IPS-NIHi11 (cell line): Measurements from ENCODE around the gene CAPN13.

Source experiments
- DNase-seq: peaks from one replicate; pipeline ENCODE4 v3.0.0; 2012; ENCODE audit warnings: mixed read lengths, low spot score

CAPN13 gene, protein sequence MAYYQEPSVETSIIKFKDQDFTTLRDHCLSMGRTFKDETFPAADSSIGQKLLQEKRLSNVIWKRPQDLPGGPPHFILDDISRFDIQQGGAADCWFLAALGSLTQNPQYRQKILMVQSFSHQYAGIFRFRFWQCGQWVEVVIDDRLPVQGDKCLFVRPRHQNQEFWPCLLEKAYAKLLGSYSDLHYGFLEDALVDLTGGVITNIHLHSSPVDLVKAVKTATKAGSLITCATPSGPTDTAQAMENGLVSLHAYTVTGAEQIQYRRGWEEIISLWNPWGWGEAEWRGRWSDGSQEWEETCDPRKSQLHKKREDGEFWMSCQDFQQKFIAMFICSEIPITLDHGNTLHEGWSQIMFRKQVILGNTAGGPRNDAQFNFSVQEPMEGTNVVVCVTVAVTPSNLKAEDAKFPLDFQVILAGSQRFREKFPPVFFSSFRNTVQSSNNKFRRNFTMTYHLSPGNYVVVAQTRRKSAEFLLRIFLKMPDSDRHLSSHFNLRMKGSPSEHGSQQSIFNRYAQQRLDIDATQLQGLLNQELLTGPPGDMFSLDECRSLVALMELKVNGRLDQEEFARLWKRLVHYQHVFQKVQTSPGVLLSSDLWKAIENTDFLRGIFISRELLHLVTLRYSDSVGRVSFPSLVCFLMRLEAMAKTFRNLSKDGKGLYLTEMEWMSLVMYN

DNA sequence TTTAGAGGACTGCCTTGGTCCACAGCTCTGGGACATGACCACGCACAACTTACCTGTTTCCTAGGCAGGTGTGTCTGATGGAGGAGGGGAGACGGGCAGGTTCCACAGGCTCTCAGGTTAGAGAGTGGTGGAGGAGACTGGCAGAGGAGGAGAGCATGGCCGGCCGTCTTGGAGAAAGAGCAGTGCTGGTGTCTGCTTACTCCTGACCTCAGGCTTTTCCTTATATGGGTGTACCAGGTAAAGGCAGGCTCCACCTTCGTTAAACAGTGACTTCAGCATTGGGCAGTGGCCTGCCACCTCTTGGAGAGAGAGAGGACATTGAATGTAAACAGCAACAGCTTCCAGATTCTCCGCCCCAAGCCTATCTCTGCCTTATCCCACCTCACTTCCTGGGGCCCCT, at the start of gene CAPN13:
TSS of gene CAPN13 (minus strand) at position 198 of the 400 bp plus-strand sequence. CDS start 20,121 bp downstream, outside the sequence.
- DNase-seq: peak; percentile 75

DNA sequence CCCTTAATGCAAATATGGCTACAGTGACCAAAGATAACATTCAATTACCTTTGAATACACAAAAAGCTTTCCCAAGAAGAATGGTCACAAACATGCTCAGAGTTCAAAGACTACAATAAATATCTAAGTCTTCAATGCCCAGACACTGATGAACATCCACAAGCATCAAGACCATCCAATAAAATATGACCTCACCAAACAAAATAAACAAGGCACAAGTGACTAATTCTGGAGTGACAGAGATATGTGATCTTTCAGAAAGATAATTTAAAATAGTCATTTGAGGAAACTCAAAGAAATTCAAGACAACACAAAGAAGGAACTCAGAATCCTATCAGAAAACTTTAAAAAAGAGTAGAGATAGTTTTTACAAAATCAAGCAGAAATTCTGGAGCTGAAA, 40.6 kb upstream of the CAPN13 start:
- DNase-seq: no peak

DNA sequence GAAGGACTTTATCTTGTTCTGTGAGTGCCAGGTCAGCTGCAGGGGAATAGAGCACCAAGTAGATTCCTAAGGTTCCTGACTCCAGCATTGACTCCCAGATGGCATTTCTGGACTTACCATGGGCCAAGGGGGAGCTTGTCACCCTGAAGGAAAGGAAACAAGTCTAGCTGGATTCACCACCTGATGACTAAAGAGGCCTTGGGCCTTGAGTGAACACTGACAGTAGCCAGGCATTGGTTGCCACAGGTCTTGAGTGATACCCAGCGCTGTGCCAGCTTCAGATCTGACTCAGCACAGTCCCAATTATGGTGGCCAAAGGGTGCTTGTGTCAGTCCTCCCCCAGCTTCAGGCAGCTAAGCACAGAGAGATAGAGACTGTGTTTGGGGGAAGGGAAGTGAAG, 40.1 kb upstream of the CAPN13 start:
- DNase-seq: no peak

DNA sequence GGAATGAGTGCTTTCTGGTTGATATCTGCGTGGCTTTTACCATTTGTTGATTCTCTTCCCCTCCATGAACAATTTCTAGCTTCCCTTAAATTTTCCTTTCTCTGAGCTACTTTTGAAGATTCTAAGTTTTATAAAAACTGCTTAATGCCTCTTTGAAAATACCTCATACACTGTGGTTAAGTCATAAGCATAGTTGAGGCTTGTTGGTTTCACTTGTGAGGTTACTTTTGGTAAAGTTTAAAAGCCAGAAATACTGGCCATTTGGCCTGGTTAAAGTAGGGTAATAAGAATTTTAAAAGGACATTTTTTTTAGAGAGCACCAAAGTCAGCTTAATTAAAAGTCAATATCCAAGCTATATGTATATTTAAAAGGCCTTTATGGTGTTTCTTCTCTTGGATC, 21.3 kb upstream of the CAPN13 start:
- no peak for DNase-seq

DNA sequence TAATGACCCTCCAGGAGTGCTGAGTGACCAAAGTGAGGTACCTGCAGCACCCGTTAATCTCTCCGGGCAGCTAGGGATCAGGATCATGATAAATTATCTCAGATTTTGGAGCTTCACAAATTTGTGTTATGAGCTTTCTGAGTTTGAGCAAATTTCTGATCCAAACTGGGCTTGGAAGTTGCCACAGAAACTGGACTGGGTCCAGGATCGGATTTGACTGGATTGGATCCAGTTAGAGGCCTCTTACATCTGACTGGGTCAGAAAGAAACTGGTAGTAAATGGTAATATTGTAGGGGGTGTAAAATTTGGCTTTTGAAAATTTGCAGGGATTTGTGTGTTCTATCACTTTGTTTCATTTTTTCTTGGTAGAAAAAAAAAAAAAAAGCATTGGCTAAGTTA, 19.7 kb upstream of the CAPN13 start:
- DNase-seq: no peak

DNA sequence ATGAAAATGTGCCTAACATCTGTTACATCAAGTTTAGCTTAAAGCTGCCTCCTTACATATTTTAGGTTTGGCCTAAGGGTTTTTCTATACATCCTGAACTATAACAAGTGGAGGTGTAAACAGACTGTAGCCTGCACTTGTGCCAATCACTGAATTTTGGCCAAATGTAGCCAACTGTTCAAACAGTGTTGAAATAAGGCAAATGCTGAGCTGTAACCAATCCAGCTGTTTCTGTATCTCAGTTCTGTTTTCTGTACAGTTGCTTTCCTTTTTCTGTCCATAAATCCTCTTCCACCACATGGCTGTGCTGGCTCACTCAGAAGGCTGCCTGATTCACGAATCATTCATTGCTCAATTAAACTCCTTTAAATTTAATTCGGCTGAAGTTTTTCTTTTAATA, 19.2 kb upstream of the CAPN13 start:
- DNase-seq: no peak

DNA sequence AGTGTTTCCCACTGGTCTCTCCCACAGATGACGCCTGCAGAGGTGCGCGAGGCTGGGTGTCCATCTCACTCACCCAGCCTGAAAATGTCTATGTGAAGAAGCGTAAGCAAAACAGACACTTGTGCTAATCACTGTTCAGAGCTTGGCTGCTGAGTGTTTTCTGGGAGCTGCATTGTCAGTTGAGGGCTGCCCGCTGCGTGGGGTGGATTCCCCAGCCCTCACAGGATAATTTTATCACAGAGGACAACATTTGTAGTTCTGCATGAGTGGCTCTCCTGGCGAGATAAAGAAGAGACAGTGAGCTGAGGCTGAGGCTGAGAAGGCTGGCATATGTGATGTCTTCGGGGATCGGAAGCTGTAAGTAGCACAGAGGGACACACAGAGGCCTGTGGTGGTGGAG, 16.2 kb upstream of the CAPN13 start:
- no peak for DNase-seq

DNA sequence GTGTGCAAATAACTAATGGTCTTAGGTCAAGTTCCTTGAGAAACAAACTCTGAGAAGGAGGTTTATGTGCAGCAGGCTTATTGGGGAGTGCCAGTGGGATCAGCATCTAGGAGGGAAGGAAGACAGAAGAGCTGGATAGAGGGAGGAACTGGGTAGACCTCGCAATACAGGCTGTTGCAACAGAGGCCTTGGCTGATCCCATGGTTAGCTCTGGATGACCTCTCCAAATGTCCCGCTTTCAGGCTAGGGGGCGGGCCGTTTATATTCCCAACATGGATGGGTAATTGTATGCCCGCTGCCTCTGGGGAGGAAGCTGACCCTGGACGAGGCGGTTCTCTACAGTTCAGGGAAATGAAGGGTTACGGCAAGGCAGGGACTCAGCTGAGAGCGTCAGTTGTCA, 14.7 kb upstream of the CAPN13 start:
- no peak for DNase-seq

DNA sequence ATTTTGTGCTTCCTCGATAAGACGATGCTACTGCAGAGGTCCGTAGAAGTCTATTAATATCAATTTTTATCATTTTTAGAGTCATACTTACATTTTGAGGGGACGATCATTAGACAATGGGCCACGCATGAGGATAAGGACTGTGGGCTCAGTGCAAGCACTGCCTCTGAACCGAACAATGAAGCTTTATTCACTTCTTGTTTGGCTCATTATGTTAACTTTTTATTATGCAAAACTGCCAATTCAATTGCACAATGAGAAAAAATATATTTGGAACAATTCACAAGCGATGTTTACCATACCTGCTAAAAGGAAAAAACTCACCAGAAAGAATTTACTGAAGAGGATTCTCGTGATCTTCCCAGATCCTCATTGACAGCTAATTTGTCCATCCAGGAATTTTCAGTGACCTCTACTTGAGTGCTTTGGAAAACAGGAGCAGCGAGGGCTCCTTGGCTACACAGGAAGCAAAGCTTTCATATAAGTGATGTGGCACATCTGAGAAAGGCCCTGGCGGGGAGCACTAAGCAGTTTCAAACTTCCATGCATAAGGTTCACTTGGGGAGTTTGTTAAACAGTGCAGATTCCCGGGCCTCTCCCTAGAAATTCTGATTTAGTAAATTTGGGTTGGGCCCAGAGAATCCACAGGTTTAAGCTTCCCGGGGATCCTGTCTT, 13.3 kb upstream of the CAPN13 start:
- no peak for DNase-seq

DNA sequence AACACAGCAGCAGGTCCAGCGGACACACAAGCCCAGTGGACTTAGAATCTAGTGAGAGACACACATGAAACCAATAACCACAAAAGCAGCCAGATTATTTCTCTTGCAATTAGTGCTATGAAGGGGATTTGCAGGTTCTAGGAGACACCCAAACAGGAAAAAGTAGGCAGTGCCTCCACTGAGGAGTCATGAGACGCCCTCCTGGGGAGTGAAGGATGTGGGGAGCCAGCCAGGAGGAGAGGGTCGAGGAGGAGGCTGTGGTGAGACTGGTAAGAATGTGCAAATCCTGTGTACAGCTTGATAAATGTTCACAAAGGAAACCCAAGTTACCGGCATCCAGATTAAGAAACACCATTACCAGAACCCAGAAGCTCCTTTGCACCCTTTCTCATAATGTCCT, 2.7 kb upstream of the CAPN13 start:
- no peak for DNase-seq

DNA sequence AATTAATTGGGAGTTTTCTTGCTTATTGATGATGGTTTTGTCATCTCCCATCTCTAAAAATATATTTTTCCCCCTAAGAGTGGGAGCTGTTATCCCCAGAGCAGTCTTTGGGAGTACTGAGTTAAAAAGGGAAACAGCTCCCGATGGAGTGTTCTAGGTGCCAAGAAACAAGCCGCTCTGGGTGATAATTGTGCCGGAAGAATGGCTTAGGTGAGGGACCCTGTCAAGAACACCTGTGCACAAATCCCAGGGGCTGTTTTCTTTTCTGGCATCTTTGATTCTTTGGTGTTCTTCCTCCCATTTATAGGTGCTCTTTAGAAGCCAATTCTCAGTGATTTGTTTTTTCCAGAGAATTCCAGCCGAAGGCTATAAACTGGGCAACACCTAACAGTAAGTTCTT, 1.4 kb upstream of the CAPN13 start:
- DNase-seq: no peak

DNA sequence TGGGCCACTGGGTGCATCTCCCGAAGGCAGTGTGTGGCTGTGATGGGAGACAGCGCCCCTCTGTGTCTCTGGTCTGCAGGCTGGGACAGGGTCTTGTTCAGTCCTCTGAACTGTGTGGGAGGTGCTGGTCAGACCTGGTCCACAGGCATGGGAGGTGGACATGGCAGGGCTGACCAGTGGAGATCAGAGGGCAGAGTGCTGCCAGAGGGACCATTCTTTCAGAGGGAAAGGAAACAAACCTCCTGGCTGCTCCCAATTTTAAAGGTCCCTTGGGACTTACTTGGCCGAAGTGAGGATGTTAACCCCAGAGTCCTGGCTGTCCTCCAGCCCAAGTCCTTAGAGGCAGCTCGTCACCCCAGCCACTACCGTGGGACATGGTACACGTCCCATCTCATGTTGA, 4.0 kb downstream of the CAPN13 start:
- DNase-seq: no peak

DNA sequence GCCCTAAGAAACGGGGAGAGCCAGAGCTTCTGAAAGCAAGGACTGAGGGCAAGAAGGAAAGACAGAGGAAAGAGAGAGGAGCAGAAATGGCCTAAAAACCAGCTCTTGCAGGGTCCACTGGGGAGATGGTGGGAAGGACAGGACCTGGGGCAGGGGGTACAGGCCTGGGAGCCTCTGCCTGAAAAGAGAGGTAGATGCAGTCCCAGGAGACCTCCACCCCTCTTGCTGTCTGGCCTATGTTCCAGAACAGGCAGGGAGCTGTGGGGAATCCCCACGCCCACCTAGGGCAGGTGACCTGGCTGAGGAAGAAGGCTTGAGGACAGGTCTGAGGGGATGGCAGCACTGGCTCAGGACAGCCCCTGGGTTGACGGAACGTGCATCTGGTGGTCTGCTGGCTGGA, 4.6 kb downstream of the CAPN13 start:
- DNase-seq: no peak

DNA sequence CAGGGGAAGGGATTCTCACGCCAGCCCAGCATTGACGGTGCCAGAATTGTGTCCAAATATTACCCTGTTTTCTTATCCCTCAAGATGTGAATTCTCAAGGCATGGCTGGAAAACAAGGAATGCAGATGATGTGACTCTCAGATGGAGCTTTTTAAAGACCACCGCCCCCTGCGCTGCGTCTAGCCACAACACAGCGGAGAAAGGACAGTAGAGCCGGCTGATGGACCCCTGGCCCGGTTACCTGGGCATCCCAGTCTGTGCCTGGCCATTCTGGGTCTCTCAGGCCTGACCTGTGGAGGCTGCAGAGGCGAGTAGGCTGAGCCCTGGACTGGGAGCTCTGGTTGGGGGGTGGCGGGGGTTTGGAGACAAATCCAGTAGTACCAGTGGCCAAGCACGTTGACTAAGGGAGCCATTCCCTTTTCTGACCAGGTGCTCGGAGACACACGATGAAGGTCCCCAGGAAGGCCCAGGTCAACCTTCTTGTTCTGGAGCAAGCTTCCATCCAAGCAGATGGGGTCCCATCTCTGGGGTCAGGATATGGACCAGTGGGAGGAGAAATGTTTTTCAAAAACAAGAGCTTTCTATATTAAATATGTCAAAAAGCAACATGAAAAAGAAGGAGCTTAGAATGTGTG, 5.3 kb downstream of the CAPN13 start:
- DNase-seq: no peak

DNA sequence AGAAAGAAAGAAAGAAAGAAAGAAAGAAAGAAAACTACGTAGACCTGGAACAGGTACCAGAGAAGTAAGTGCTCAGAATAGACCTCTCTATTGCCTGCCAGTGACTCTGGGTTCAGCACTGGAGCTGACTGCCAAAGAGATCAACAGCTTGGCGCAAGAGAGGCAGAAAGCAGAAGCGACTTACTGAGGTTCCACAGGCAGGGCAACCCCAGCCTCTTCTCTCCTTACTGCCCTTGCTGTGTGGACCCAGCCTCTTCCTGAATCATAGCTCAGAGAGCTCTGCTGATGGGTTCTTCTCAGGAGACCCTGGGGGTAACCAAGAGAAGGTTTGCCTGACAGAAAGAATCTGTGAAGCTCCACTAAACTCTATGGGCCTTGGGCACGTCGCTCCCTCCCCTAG, 7.1 kb downstream of the CAPN13 start:
- no peak for DNase-seq

DNA sequence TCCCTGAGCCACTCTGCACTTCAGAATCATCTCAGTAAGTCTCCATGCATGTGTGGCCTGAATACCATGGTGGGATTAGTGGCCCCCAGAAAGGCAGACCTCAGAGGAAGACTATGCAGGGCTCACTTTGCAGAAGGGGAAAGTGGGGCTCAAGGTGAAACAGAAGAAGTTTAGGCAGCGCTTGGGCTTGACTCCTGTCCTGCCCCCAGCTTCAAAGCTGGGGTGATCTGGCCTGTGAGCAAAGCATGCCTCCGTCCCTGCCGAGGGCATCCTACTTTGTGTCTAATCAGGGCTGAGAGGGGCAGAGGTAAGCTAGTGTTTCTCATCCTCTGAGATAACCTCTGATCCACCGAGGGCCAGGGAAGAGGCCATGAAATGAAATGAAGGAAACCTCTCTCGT, 7.9 kb downstream of the CAPN13 start:
- no peak for DNase-seq

DNA sequence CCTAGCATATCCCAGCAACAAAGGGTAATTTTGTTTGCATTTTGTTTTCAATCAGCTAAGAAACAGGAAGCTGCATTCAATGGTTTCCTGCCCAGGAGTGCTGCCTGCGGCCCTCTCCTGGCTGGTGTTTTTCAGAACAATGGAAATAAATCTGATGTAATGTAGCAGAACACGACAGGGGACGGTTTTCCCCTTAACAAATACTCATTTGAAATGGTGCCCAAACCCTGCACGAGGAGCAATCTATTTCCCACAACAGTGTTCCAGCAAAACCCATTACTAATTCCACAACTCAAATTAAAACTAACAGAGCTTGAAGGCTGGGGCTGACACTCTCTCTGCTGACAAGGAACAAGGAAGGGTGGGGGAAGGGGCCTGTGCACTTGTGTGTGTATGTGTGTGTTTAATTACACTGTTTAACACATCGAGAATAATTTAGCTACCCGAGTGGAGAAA, 8.7 kb downstream of the CAPN13 start:
- DNase-seq: peak; percentile 38

DNA sequence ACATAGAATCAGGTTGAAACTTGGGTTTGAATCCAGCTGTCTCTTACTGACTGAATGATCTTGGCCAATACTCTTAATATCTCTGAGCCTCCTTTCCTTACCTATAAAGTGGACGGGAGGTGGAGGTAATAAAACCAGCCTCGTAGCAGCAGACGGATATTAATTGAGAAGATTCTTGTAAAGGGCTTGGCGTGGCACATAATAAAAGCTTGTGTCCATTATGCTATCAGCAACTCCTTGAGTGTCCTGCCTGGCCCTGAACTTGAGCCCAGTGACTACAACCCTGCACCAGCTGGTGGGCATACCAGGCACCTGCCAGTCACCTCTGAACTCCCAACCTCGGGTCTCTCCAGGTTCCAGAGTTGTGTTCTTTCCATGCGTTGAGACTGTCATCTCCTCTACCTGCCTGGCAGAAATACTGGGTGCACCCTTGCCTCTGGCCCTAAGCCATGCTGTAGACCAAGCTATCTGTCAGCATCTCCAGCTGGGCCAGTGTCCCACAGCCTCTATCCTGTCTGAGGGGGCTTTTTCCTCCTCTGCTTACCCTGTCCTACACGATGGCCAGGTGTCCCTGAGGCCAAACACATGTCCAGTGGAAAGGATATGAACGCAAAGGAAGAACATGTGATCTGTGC, 9.7 kb downstream of the CAPN13 start:
- no peak for DNase-seq

DNA sequence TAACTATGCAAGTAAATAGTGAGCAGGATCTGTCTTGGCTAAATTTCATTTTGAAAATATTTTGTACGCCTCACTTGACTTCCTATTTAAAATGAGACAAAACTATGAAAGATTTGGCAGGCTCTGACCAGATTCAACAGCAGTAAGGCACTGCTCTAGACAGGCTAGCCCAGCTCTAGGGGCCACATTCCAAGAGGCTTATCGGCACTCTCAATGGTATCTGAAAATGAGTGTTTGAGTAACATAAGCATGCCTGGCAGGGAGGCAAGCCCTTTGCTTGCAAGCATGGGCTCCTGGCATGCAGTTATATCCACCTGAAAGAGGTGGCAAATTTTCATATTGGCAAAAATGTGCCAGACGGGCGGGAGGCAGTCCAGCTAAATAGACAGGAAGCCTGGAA, 10.5 kb downstream of the CAPN13 start:
- no peak for DNase-seq

DNA sequence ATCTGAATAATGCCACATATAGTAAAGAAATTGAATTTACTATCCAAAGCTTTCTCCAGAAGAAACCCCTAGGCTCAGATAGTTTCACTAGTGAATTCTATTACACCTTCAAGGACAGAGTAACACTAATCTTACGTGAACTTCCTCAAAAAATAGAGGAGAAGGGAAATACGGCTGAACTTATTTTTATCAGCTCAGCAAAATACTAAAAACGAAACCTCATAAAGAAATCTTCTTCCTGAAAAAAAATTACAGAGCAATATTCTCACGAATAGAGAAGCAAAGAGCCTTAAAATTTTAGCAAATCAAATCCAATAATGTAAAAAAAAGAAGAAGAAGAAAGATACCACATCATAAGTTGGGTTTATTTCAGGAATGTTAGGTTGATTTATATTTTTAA, 14.7 kb downstream of the CAPN13 start:
- DNase-seq: no peak

DNA sequence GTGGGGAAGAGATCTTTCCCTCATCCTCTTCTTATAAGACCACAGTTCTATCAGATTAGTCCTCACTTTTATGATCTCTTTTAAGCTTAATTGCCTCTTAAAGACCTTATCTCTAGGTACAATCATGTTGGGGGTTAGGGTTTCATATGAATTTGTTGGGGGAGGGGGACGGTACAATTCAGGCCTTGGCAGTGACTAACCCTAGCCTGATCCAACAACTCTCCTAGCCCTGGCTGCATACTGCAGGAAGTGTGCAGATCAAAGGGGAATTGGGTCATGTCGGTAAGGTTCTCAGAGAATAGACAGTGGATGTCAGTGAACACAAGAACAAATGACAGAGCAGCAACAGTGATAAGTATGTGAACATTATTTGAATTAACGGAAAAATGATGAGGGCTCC, 16.4 kb downstream of the CAPN13 start:
- no peak for DNase-seq

DNA sequence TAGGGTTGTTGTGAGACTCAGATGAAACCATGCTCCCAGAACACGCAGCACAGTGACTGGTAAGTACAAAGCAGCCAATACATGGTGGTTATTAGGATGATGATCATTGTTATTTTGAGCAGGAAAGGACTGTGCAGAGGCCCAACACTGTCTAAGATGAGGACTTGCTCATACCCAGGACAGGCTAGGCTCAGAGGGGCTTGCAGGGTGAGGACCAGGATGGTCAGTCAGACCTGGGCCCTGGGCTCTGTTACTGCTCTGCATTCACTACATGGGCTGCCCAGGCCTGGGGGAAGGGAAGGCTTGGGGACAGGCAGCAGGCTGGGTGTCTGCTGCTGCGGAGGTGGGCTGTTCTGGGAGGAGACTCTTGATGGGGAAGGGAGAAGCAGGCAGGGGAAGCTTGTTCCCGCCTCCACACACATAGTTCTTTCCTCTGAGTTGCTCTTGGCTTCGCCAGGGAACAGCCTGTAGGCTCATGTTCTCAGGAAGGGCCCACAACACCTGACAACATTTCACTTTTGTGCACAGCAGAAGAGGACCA, 17.5 kb downstream of the CAPN13 start:
- DNase-seq: peak; percentile 32
